C4-2B (cell line): ENCODE measurements around the gene ASXL3.

ENCODE experiments used
- CTCF ChIP-seq: fragments of 450-650 bp; conservative IDR thresholded peaks from 2 replicates; pipeline ENCODE4 v1.5.1; 2017; ENCODE audit warnings: mild to moderate bottlenecking
- ZFX ChIP-seq: fragments of 450-650 bp; IDR thresholded peaks from 2 replicates; pipeline ENCODE4 v1.6.1; 2017

GRCh38 chr18:33699372-33699771 lies 121.4 kb downstream of the ASXL3 start:
- TF ChIP-seq CTCF, result no peak
- no peak for TF ChIP-seq ZFX
